ENCODE data around the gene RNF212. TPM values are rescaled to one million over a fixed set of nuclear protein-coding genes. Genes with fewer than 3 reads are reported as not detected.

RNF212 gene
- total and polyA plus RNA-seq, 9 of the 15 experiments (the other 6 are each of a cell fraction or from before 2014, with no cell fraction given) = 0.04 TPM; not detected in 8

DNA sequence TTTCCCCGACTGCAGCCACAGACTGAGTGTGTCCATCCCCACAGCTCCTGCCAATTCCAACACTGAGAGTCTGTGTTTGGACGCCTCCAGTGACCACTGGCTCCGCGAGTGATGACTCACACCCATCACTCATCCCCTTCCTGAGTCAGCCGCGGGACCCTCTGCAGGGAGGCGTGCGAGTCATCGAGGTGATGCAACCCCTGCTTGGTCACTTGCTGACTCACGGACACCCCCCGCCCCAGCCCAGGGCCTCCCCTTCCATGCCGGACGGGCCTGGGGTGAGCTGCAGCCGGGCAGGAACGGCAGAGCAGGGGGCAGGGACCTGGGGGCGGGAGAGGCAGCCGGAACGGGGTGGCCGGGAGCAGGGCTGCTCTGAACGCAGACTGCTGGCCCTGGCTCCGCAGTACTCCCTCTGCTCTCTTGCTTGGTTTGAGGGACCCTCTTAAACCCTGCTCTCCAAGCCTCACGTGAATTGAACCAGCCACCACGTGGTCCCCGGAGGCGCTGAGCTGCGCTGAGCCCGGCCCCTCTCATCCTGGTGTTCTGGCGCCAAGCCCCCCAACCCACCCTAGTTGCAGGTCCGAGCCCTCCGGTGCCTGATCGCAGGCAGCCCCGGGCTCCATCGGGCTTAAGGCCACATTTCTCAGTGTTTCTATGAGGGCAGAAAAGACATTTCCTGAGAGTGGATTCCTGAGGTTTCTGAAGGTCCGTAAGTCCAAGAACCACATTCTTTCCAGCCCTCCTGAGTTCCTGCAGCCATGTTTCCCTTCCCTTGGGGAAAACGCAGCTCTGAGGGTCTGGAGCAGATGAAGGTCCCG is 69.5 kb downstream of the RNF212 start (continued):
- TF ChIP-seq HDAC2 (IDR thresholded peaks at IDR 0.05) = peak; percentile 91
- TF ChIP-seq CREM (IDR thresholded peaks at IDR 0.05; ENCODE audit: low read depth) = peak; percentile 88
- TF ChIP-seq, protein P1, sequence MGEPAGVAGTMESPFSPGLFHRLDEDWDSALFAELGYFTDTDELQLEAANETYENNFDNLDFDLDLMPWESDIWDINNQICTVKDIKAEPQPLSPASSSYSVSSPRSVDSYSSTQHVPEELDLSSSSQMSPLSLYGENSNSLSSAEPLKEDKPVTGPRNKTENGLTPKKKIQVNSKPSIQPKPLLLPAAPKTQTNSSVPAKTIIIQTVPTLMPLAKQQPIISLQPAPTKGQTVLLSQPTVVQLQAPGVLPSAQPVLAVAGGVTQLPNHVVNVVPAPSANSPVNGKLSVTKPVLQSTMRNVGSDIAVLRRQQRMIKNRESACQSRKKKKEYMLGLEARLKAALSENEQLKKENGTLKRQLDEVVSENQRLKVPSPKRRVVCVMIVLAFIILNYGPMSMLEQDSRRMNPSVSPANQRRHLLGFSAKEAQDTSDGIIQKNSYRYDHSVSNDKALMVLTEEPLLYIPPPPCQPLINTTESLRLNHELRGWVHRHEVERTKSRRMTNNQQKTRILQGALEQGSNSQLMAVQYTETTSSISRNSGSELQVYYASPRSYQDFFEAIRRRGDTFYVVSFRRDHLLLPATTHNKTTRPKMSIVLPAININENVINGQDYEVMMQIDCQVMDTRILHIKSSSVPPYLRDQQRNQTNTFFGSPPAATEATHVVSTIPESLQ (CRISPR knock-in tag; IDR thresholded peaks at IDR 0.05) = peak; percentile 86; the same call in 1 of the 2 replicates
- TF ChIP-seq HNRNPLL (IDR thresholded peaks at IDR 0.05; ENCODE audit: low read depth, low read length, poor library complexity, severe bottlenecking) = no peak
- TF ChIP-seq C11orf30 (IDR thresholded peaks at IDR 0.05; ENCODE audit: low read depth) = peak; percentile 98
- TF ChIP-seq HLTF (IDR thresholded peaks at IDR 0.05) = peak; percentile 35; the same call in 1 of the 2 replicates
- TF ChIP-seq CREB1 (IDR thresholded peaks at IDR 0.05) = peak; percentile 61; the same call in 1 of the 2 replicates
- TF ChIP-seq CREB1 (CRISPR knock-in tag; IDR thresholded peaks at IDR 0.05) = peak; percentile 78
- TF ChIP-seq TARDBP (IDR thresholded peaks at IDR 0.05) = peak; percentile 79
- TF ChIP-seq TBL1XR1 (IDR thresholded peaks at IDR 0.05; ENCODE audit: low read length in 2 of 2) = peak in 1 of 2 experiments; percentile 80; a peak in 2 of 4 replicates
- TF ChIP-seq LEF1 (IDR thresholded peaks at IDR 0.05) = peak; percentile 93
- TF ChIP-seq BRD9 (IDR thresholded peaks at IDR 0.05; ENCODE audit: low read depth, partially characterized antibody) = peak; percentile 85
- TF ChIP-seq POLR2AphosphoS5 (IDR thresholded peaks at IDR 0.05; ENCODE audit: control insufficient read depth, insufficient read depth, low read depth, low read length) = peak; percentile 42; the same call in 1 of the 2 replicates
- TF ChIP-seq, protein P2, sequence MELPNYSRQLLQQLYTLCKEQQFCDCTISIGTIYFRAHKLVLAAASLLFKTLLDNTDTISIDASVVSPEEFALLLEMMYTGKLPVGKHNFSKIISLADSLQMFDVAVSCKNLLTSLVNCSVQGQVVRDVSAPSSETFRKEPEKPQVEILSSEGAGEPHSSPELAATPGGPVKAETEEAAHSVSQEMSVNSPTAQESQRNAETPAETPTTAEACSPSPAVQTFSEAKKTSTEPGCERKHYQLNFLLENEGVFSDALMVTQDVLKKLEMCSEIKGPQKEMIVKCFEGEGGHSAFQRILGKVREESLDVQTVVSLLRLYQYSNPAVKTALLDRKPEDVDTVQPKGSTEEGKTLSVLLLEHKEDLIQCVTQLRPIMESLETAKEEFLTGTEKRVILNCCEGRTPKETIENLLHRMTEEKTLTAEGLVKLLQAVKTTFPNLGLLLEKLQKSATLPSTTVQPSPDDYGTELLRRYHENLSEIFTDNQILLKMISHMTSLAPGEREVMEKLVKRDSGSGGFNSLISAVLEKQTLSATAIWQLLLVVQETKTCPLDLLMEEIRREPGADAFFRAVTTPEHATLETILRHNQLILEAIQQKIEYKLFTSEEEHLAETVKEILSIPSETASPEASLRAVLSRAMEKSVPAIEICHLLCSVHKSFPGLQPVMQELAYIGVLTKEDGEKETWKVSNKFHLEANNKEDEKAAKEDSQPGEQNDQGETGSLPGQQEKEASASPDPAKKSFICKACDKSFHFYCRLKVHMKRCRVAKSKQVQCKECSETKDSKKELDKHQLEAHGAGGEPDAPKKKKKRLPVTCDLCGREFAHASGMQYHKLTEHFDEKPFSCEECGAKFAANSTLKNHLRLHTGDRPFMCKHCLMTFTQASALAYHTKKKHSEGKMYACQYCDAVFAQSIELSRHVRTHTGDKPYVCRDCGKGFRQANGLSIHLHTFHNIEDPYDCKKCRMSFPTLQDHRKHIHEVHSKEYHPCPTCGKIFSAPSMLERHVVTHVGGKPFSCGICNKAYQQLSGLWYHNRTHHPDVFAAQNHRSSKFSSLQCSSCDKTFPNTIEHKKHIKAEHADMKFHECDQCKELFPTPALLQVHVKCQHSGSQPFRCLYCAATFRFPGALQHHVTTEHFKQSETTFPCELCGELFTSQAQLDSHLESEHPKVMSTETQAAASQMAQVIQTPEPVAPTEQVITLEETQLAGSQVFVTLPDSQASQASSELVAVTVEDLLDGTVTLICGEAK (IDR thresholded peaks at IDR 0.05) = 0 out of 2 replicates have a peak, but pooled peaks have one; percentile 47
- TF ChIP-seq, protein P2 (CRISPR knock-in tag; IDR thresholded peaks at IDR 0.05) = no peak; the same call in 1 of the 2 replicates
- TF ChIP-seq EP300 (IDR thresholded peaks at IDR 0.05; ENCODE audit: low read length) = peak; percentile 95

Data from K562 (cell line).